Neuronal stem cell (in vitro differentiated cells): ENCODE measurements around the gene NTHL1.

Experiments used
- DNase-seq: peaks from one replicate; pipeline ENCODE4 v3.0.0-alpha.2; 2013; ENCODE audit warnings: low spot score
- H2AFZ ChIP-seq: one replicate; pipeline ENCODE4 v1.6.1; 2013; ENCODE audit warnings: mild to moderate bottlenecking, low read length, inconsistent platforms
- H2AK5ac ChIP-seq: 2 replicates; pipeline ENCODE4 v1.6.1; 2013; ENCODE audit warnings: low read depth, mild to moderate bottlenecking, inconsistent platforms, low read length, moderate library complexity, mixed read lengths
- H2BK120ac ChIP-seq: 2 replicates; pipeline ENCODE4 v1.6.1; 2013; ENCODE audit warnings: low read depth, mild to moderate bottlenecking, inconsistent platforms, low read length, moderate library complexity, mixed read lengths
- H2BK12ac ChIP-seq: one replicate; pipeline ENCODE4 v1.6.1; 2013; ENCODE audit warnings: low read length, inconsistent platforms
- H2BK15ac ChIP-seq: 2 replicates; pipeline ENCODE4 v1.6.1; 2013; ENCODE audit warnings: mild to moderate bottlenecking, low read length, inconsistent platforms, mixed read lengths
- H2BK5ac ChIP-seq: one replicate; pipeline ENCODE4 v1.6.1; 2013; ENCODE audit warnings: inconsistent platforms, mild to moderate bottlenecking, low read length, moderate library complexity
- H3K14ac ChIP-seq: one replicate; pipeline ENCODE4 v1.6.1; 2013; ENCODE audit warnings: low read length, inconsistent platforms
- H3K18ac ChIP-seq: 2 replicates; pipeline ENCODE4 v1.6.1; 2013; ENCODE audit warnings: low read length, inconsistent platforms
- H3K23ac ChIP-seq: 2 replicates; pipeline ENCODE4 v1.6.1; 2013; ENCODE audit warnings: low read depth, mild to moderate bottlenecking, mixed read lengths, low read length, inconsistent platforms; ENCODE audit not compliant: poor library complexity
- H3K27ac ChIP-seq: replicated peaks from 3 replicates; pipeline ENCODE4 v1.5.1; 2013; ENCODE audit warnings: low read length, inconsistent platforms
- H3K27me3 ChIP-seq, 3 experiments: 2 replicates each; pipeline ENCODE4 v1.6.1; 2013; ENCODE audit warnings: low read length in 3 of 3, mild to moderate bottlenecking in 2 of 3, inconsistent platforms in 1 of 3, low read depth in 1 of 3, mixed read lengths in 1 of 3, moderate library complexity in 1 of 3; ENCODE audit not compliant: control insufficient read depth in 3 of 3, insufficient read depth in 3 of 3
- H3K36me3 ChIP-seq, 2 donors: replicated peaks in 1 of 2; 2 replicates each; pipeline ENCODE4 v1.6.1; 2013; ENCODE audit warnings: low read length in 2 of 2; ENCODE audit not compliant: control insufficient read depth in 2 of 2, insufficient read depth in 2 of 2
- H3K4ac ChIP-seq: 2 replicates; pipeline ENCODE4 v1.6.1; 2013; ENCODE audit warnings: inconsistent platforms, mild to moderate bottlenecking, low read length, moderate library complexity
- H3K4me1 ChIP-seq, 2 donors: 1 replicate in 1 of 2; 2 replicates in 1 of 2; pipeline ENCODE4 v1.6.1; 2013; ENCODE audit warnings: low read length in 2 of 2, low read depth in 1 of 2; ENCODE audit not compliant: control insufficient read depth in 2 of 2, insufficient read depth in 1 of 2
- H3K4me2 ChIP-seq: one replicate; pipeline ENCODE4 v1.6.1; 2013; ENCODE audit warnings: mild to moderate bottlenecking, low read length, inconsistent platforms; ENCODE audit not compliant: insufficient read depth, poor library complexity, severe bottlenecking
- H3K4me3 ChIP-seq, 2 donors: 2 replicates each; pipeline ENCODE4 v1.5.1; 2013; ENCODE audit warnings: low read length in 2 of 2, mild to moderate bottlenecking in 2 of 2, inconsistent platforms in 1 of 2, moderate library complexity in 1 of 2
- H3K79me1 ChIP-seq: one replicate; pipeline ENCODE4 v1.6.1; 2013; ENCODE audit warnings: low read depth, mild to moderate bottlenecking, inconsistent platforms, low read length, moderate library complexity
- H3K9ac ChIP-seq: one replicate; pipeline ENCODE4 v1.6.1; 2013; ENCODE audit warnings: mild to moderate bottlenecking, low read depth, low read length, inconsistent platforms; ENCODE audit not compliant: poor library complexity
- H3K9me3 ChIP-seq, 2 donors: replicated peaks in 1 of 2; 2 replicates each; pipeline versions ENCODE3 to v1.6.1; 2013; ENCODE audit warnings: low read length in 2 of 2, mild to moderate bottlenecking in 2 of 2, inconsistent platforms in 1 of 2, low read depth in 1 of 2, mixed read lengths in 1 of 2, moderate library complexity in 1 of 2; ENCODE audit not compliant: control insufficient read depth in 2 of 2, insufficient read depth in 1 of 2
- H4K8ac ChIP-seq: one replicate; pipeline ENCODE4 v1.6.1; 2013; ENCODE audit warnings: low read depth, mild to moderate bottlenecking, inconsistent platforms, low read length, moderate library complexity
- H4K91ac ChIP-seq: one replicate; pipeline ENCODE4 v1.6.1; 2013; ENCODE audit warnings: low read length, low read depth, mild to moderate bottlenecking, inconsistent platforms; ENCODE audit not compliant: poor library complexity
- WGBS, 2 donors: extraction: QIAGEN DNeasy Blood & Tissue Kit; methylation state at CpG; one replicate each; pipeline ENCODE4 v1.1.7; 2013; ENCODE audit warnings: missing lambda C conversion rate in 2 of 2, mixed read lengths in 1 of 2; ENCODE audit not compliant: insufficient read length in 2 of 2, insufficient replicate concordance in 1 of 2; ENCODE audit errors: extremely low coverage in 2 of 2; 5-methylcytosine and 5-hydroxymethylcytosine counted together

NTHL1 gene

DNA sequence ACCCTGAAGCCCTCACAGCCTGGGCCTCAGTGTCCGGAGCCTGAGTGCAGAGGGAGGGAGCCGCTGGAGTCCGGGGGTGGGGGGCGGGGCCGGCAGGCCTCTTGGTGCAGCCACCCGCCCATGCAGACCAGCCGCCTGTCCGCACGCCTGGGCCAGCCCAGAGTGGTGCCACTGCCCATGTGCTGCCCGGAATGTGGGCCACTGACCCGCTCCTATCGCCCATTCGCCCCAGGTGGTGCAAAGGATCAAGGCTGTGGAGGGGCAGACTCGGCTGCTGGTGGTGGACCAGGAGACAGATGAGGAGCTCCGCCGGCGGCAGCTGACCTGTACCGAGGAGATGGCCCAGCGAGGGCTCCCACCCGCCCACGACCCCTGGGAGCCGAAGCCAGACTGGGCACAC lies 18.3 kb downstream of the NTHL1 start:
- Histone ChIP-seq H3K36me3 (no peaks in the 10 kb centered on the region), H2BK5ac (no peak overlapping the region), H3K23ac (no peak overlapping the region), H3K4me3 (no peak overlapping the region), H3K18ac (peak overlapping the region; percentile 3), H2BK120ac (no peak overlapping the region), H3K27me3 (peaks cover 3 to 38% (median 27%) of the 10 kb centered on the region in 3 experiments), H3K9ac (no peak overlapping the region), H3K27ac (no peak overlapping the region), H2BK12ac (no peak overlapping the region), H4K8ac (no peak overlapping the region), H2AFZ (no peak overlapping the region), H4K91ac (no peak overlapping the region), H3K14ac (no peak overlapping the region), H3K4me2 (no peak overlapping the region), H2BK15ac (no peak overlapping the region), H3K79me1 (peaks cover 4% of the 10 kb centered on the region), H3K4ac (no peak overlapping the region), H3K4me1 (peaks cover 9 to 14% of the 10 kb centered on the region in 2 donors), H2AK5ac (peak overlapping the region; percentile 8), H3K9me3 (peaks cover 4 to 5% of the 10 kb centered on the region in 2 donors)
- WGBS, 2 donors: no CpG with 5 or more reads among the region's 22 CpGs
- no peak for DNase-seq

DNA sequence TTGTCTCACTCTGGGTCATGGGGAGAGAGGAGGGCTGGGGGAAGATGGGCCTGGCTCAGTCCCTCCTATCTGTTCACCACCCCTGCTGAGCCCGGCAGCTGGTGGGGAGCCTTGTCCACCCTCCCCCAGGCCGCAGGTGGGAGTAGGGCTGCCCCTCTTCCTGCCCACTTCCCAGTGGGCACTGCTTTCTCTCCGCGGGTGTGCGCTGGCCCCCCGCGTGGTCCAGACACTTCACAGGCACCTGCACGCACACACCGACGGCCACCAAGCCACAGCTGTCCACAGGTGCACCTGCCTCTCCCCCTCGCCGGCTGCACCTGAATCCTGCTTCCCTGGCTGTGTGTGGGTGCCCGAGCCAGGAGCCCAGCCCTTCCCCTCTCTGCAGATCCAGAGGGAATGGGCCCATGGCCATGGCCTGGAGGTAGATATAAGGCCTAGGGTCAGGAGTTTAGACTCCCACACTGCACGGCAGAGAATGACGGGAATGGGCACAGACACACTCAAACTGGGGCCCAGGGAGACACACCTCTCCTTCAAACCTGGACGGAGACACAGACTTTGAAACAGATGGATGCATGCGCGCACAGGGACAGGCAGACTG lies 18.9 kb downstream of the NTHL1 start:
- H3K9me3 ChIP-seq: peaks cover 4 to 5% of the 10 kb centered on the region in 2 donors
- peaks cover 4% of the 10 kb centered on the region for H3K79me1 ChIP-seq
- peaks cover 9 to 10% of the 10 kb centered on the region in 2 donors for H3K4me1 ChIP-seq
- peaks cover 3 to 40% (median 32%) of the 10 kb centered on the region in 3 experiments for H3K27me3 ChIP-seq
- no peak overlapping the region for H3K4me2 ChIP-seq
- no peak overlapping the region for H3K4ac ChIP-seq
- no peak overlapping the region for H2BK15ac ChIP-seq
- no peak overlapping the region for H3K4me3 ChIP-seq
- peak overlapping the region; percentile 43 for H3K23ac ChIP-seq
- no peak for DNase-seq
- H4K8ac ChIP-seq: no peak overlapping the region
- WGBS, 2 donors: no CpG with 5 or more reads among the region's 18 CpGs
- no peak overlapping the region for H3K14ac ChIP-seq
- H2BK12ac ChIP-seq: no peak overlapping the region
- no peak overlapping the region for H4K91ac ChIP-seq
- peak overlapping the region; percentile 53 for H2BK5ac ChIP-seq
- peak overlapping the region; percentile 53 for H2AK5ac ChIP-seq
- no peaks in the 10 kb centered on the region for H3K36me3 ChIP-seq
- no peak overlapping the region for H3K27ac ChIP-seq
- H3K9ac ChIP-seq: peak overlapping the region; percentile 24
- H2AFZ ChIP-seq: no peak overlapping the region
- H3K18ac ChIP-seq: no peak overlapping the region
- H2BK120ac ChIP-seq: no peak overlapping the region

DNA sequence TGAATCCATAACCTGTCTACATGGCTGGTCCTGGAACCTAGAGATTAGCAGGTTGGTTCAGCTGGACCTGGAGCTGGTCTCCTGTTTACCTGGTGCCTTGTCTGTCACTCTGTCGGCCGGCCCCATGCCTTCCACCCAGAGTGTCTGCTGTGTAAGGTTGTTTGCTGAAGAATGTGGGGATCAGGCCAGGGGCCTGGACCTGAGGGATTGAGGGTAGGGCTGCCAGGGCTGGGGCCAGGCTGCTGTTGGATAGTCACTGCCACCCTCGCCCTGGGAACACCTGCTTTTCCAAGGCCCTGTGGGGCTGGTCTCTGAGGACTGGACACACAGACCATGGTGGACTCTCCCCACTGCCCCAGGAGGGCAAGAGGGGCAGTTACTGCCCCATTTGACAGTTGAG lies 19.5 kb downstream of the NTHL1 start:
- Histone ChIP-seq H2AK5ac (peak overlapping the region; percentile 24), H4K91ac (no peak overlapping the region), H3K27me3 (peaks cover 3 to 40% (median 33%) of the 10 kb centered on the region in 3 experiments), H3K79me1 (peaks cover 4% of the 10 kb centered on the region), H2BK120ac (peak overlapping the region; percentile 36), H3K4me2 (no peak overlapping the region), H3K27ac (no peak overlapping the region), H3K36me3 (no peaks in the 10 kb centered on the region), H3K23ac (peak overlapping the region; percentile 58), H3K4ac (no peak overlapping the region), H3K4me1 (peaks cover 4 to 10% of the 10 kb centered on the region in 2 donors), H3K9me3 (peaks cover 4 to 5% of the 10 kb centered on the region in 2 donors), H3K4me3 (no peak overlapping the region), H4K8ac (no peak overlapping the region), H3K14ac (no peak overlapping the region), H2BK12ac (peak overlapping the region; percentile 75), H2BK5ac (peak overlapping the region; percentile 53), H2BK15ac (no peak overlapping the region), H3K9ac (no peak overlapping the region), H3K18ac (no peak overlapping the region), H2AFZ (no peak overlapping the region)
- no peak for DNase-seq
- no CpG with 5 or more reads among the region's 3 CpGs for WGBS, 2 donors

DNA sequence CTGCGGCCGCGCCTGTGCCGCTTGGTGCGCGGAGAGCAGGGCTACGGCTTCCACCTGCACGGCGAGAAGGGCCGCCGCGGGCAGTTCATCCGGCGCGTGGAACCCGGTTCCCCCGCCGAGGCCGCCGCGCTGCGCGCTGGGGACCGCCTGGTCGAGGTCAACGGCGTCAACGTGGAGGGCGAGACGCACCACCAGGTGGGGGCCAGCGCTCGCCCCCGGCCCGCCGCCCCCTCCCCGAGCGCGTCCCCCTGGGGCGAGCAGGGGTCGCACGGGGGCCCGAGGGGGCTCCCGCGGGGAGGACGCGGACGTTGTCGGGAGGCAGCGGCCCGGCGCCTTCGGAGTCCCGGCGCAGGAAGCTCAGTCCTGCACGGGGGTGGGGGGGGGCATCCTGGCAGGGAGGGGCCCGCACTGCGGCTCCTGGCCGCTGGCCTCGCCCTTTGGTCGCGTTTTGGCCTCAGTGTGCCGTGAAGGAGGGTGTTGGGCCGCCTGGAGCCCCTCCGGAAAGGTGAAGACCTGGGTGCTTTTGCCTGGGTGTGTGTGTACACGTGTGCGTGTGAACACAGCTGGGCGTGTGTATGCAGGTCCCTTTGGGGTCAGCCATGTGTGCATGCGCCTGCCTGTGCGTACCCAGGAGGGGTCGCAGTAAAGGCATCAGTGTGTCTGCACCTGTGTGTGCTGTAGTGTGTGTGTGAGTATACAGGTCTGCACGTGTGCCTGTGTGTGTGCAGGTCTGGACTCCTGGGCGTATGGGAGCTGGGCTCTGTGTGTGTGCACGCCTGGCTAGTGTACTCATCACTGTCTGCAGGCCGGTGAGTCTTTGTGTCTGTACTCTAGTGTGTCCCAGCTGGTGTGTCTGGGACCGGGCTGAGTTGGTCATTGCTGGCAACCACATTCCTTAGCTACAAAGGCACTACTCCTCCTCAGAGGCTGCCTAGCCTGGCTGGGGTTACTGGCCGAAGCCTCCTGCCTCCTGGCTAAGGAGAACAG lies 20.3 kb downstream of the NTHL1 start:
- H3K4me1 ChIP-seq: peaks cover 7 to 16% of the 10 kb centered on the region in 2 donors
- peak overlapping the region; percentile 83 for H3K9ac ChIP-seq
- no peak overlapping the region for H3K27ac ChIP-seq

More for the DNA sequence above, 20.3 kb downstream of the NTHL1 start:
- no peak overlapping the region for H4K8ac ChIP-seq
- no peaks in the 10 kb centered on the region for H3K36me3 ChIP-seq
- H2BK5ac ChIP-seq: no peak overlapping the region
- H3K18ac ChIP-seq: peak overlapping the region; percentile 95
- peak overlapping the region; percentile 84 for H2AFZ ChIP-seq
- H3K4me2 ChIP-seq: peak overlapping the region; percentile 89
- peak overlapping the region; percentile 58 for H2BK15ac ChIP-seq
- peak overlapping the region; percentile 63 for H2BK12ac ChIP-seq
- WGBS, 2 donors: no CpG with 5 or more reads among the region's 76 CpGs
- no peak for DNase-seq
- peak overlapping the region; percentile 50 to 83 for H3K4me3 ChIP-seq
- no peak overlapping the region for H2BK120ac ChIP-seq
- H3K79me1 ChIP-seq: peaks cover 4% of the 10 kb centered on the region
- H3K4ac ChIP-seq: peak overlapping the region; percentile 98
- peak overlapping the region; percentile 82 for H3K14ac ChIP-seq
- H3K23ac ChIP-seq: peak overlapping the region; percentile 58
- peaks cover 3 to 40% (median 38%) of the 10 kb centered on the region in 3 experiments for H3K27me3 ChIP-seq
- peak overlapping the region; percentile 1 for H4K91ac ChIP-seq
- H3K9me3 ChIP-seq: peaks cover 4 to 5% of the 10 kb centered on the region in 2 donors
- peak overlapping the region; percentile 24 for H2AK5ac ChIP-seq
